B cell (primary cell): ENCODE data around the gene NYNRIN.
"Not testable (repeated sequence)": the region's sequence is repeated elsewhere in the genome, so short reads cannot be mapped to it uniquely, and the experiment has no call there.

ENCODE experiments used
- EZH2 ChIP-seq: IDR thresholded peaks from 2 replicates; pipeline ENCODE4 v1.6.1; 2012; ENCODE audit warnings: borderline replicate concordance, low read depth, mild to moderate bottlenecking, moderate library complexity, low read length; ENCODE audit not compliant: insufficient read depth, poor library complexity, severe bottlenecking
- TF ChIP-seq, protein P1 (sequence below): fragments of 200-600 bp; IDR thresholded peaks from one replicate; pipeline ENCODE4 v1.8.0; 2022; ENCODE audit warnings: antibody characterized with exemption, mild to moderate bottlenecking

DNA sequence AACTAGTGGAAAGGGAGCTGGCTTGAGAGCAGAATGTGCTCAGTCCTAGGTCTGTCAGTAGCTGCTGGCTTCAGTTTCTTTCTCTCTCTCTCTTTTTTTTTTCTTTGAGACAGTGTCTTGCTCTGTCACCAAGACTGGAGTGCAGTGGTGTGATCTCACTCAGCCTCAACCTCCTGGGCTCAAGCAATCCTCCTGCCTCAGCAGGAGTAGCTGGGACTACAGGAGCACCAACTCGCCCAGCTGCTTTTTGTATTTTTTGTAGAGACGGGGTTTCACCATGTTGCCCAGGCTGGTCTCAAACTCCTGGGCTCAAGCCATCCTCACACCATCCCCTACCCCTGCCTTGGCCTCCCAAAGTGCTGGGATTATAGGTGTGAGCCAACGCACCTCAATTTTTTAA is 27.2 kb upstream of the NYNRIN start:
- TF ChIP-seq, protein P1, sequence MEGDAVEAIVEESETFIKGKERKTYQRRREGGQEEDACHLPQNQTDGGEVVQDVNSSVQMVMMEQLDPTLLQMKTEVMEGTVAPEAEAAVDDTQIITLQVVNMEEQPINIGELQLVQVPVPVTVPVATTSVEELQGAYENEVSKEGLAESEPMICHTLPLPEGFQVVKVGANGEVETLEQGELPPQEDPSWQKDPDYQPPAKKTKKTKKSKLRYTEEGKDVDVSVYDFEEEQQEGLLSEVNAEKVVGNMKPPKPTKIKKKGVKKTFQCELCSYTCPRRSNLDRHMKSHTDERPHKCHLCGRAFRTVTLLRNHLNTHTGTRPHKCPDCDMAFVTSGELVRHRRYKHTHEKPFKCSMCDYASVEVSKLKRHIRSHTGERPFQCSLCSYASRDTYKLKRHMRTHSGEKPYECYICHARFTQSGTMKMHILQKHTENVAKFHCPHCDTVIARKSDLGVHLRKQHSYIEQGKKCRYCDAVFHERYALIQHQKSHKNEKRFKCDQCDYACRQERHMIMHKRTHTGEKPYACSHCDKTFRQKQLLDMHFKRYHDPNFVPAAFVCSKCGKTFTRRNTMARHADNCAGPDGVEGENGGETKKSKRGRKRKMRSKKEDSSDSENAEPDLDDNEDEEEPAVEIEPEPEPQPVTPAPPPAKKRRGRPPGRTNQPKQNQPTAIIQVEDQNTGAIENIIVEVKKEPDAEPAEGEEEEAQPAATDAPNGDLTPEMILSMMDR: not testable (repeated sequence)
- TF ChIP-seq EZH2: not testable (repeated sequence)
